ENCODE data around the gene ABCA13.
A peak's percentile ranks its signal among the peaks of the same experiment; 100 is the strongest.

ABCA13 gene

GRCh38 chr7:48454750-48455192 is 283.5 kb downstream of the ABCA13 start:
- DNase-seq: no peak
- intact Hi-C loops (cut with DNase I): no loop called here

- DNase-seq: no peak
- intact Hi-C loops (cut with DNase I): no loop called here
Observed at GRCh38 chr7:48455363-48455762, 284.1 kb downstream of the ABCA13 start.

- DNase-seq: no peak
- intact Hi-C loops (cut with DNase I): no loop called here
Observed at GRCh38 chr7:48458701-48459524, 287.7 kb downstream of the ABCA13 start.

GRCh38 chr7:48466713-48467112 is 295.5 kb downstream of the ABCA13 start:
- DNase-seq: no peak
- intact Hi-C loops (cut with DNase I): no loop called here

- DNase-seq: no peak
- intact Hi-C loops (cut with DNase I): no loop called here
Observed at GRCh38 chr7:48471196-48471595, 299.9 kb downstream of the ABCA13 start.

- intact Hi-C loops (cut with DNase I): no loop called here
- DNase-seq: no peak
Observed at GRCh38 chr7:48472640-48473039, 301.4 kb downstream of the ABCA13 start.

GRCh38 chr7:48473205-48473865 is 302.1 kb downstream of the ABCA13 start:
- intact Hi-C loops (cut with DNase I): no loop called here
- DNase-seq: no peak

- intact Hi-C loops (cut with DNase I): no loop called here
- DNase-seq: no peak
Observed at GRCh38 chr7:48481235-48481634, 310.0 kb downstream of the ABCA13 start.

GRCh38 chr7:48497521-48497920 is 326.3 kb downstream of the ABCA13 start:
- peak in 38 of 42 donors; percentile 3 to 82 (median 48) for DNase-seq
- intact Hi-C loops (cut with DNase I): no loop called here

GRCh38 chr7:48502021-48502420 is 330.8 kb downstream of the ABCA13 start:
- DNase-seq: no peak
- intact Hi-C loops (cut with DNase I): no loop called here

- intact Hi-C loops (cut with DNase I): no loop called here
- DNase-seq: no peak
Observed at GRCh38 chr7:48505051-48505450, 333.8 kb downstream of the ABCA13 start.

- intact Hi-C loops (cut with DNase I): no loop called here
- DNase-seq: no peak
Observed at GRCh38 chr7:48505466-48505865, 334.2 kb downstream of the ABCA13 start.

GRCh38 chr7:48506569-48506968 is 335.3 kb downstream of the ABCA13 start:
- DNase-seq: no peak
- intact Hi-C loops (cut with DNase I): no loop called here

- intact Hi-C loops (cut with DNase I): no loop called here
- no peak for DNase-seq
Observed at GRCh38 chr7:48511080-48511479, 339.8 kb downstream of the ABCA13 start.

- intact Hi-C loops (cut with DNase I): no loop called here
- no peak for DNase-seq
Observed at GRCh38 chr7:48512892-48513291, 341.6 kb downstream of the ABCA13 start.

GRCh38 chr7:48515171-48515570 is 343.9 kb downstream of the ABCA13 start:
- no peak for DNase-seq
- intact Hi-C loops (cut with DNase I): no loop called here

- intact Hi-C loops (cut with DNase I): no loop called here
- no peak for DNase-seq
Observed at GRCh38 chr7:48518092-48518491, 346.8 kb downstream of the ABCA13 start.

GRCh38 chr7:48522692-48523091 is 351.4 kb downstream of the ABCA13 start:
- DNase-seq: no peak
- intact Hi-C loops (cut with DNase I): no loop called here

- DNase-seq: peak in 29 of 42 donors; percentile 7 to 73 (median 36)
- intact Hi-C loops (cut with DNase I): no loop called here
Observed at GRCh38 chr7:48525736-48526732, 354.8 kb downstream of the ABCA13 start.
